Anterior cingulate cortex (tissue), 58 donors: Measurements from ENCODE around the gene C10orf90.

ENCODE experiments used
- DNase-seq, 58 donors: peaks; one replicate each; lab custom pipeline; 2025; lab: John Stamatoyannopoulos, UW

The C10orf90 gene

GRCh38 chr10:126518218-126519080 lies 152.0 kb downstream of the C10orf90 start:
- no peak for DNase-seq

GRCh38 chr10:126516515-126516914 lies 154.0 kb downstream of the C10orf90 start:
- no peak for DNase-seq

GRCh38 chr10:126511917-126512479 lies 158.5 kb downstream of the C10orf90 start:
- DNase-seq: no peak

- DNase-seq: no peak
Measured at GRCh38 chr10:126509182-126509581, 161.3 kb downstream of the C10orf90 start.

- DNase-seq: no peak
Measured at GRCh38 chr10:126508535-126509040, 161.9 kb downstream of the C10orf90 start.

- no peak for DNase-seq
Measured at GRCh38 chr10:126504761-126505112, 165.8 kb downstream of the C10orf90 start.

GRCh38 chr10:126504063-126504760 lies 166.3 kb downstream of the C10orf90 start:
- DNase-seq: peak in 21 of 58 donors; percentile 2 to 66 (median 16)

GRCh38 chr10:126503392-126504062 lies 167.0 kb downstream of the C10orf90 start:
- no peak for DNase-seq

- no peak for DNase-seq
Measured at GRCh38 chr10:126502441-126502840, 168.1 kb downstream of the C10orf90 start.

GRCh38 chr10:126501828-126502227 lies 168.7 kb downstream of the C10orf90 start:
- DNase-seq: no peak

- no peak for DNase-seq
Measured at GRCh38 chr10:126500866-126501265, 169.6 kb downstream of the C10orf90 start.

GRCh38 chr10:126500185-126500584 lies 170.3 kb downstream of the C10orf90 start:
- DNase-seq: no peak

- no peak for DNase-seq
Measured at GRCh38 chr10:126499744-126500143, 170.7 kb downstream of the C10orf90 start.

- DNase-seq: no peak
Measured at GRCh38 chr10:126497672-126498071, 172.8 kb downstream of the C10orf90 start.

GRCh38 chr10:126496771-126497545 lies 173.5 kb downstream of the C10orf90 start:
- no peak for DNase-seq

- DNase-seq: no peak
Measured at GRCh38 chr10:126491476-126491875, 179.0 kb downstream of the C10orf90 start.

GRCh38 chr10:126481181-126481580 lies 189.3 kb downstream of the C10orf90 start:
- DNase-seq: no peak

- DNase-seq: no peak
Measured at GRCh38 chr10:126480648-126481047, 189.8 kb downstream of the C10orf90 start.

- no peak for DNase-seq
Measured at GRCh38 chr10:126479280-126479895, 191.1 kb downstream of the C10orf90 start.
